GM21529 (cell line): Measurements from ENCODE around the gene CUX1.
A peak's percentile ranks its signal among the peaks of the same experiment; 100 is the strongest.

Experiments
- ATAC-seq: cut with Tn5 transposase; IDR thresholded peaks from one replicate; pipeline ENCODE4 v1.9.1; 2021; ENCODE audit not compliant: unreplicated experiment

The CUX1 gene

GRCh38 chr7:101934618-101935017 is 117.2 kb downstream of the CUX1 start:
- ATAC-seq: no peak

DNA sequence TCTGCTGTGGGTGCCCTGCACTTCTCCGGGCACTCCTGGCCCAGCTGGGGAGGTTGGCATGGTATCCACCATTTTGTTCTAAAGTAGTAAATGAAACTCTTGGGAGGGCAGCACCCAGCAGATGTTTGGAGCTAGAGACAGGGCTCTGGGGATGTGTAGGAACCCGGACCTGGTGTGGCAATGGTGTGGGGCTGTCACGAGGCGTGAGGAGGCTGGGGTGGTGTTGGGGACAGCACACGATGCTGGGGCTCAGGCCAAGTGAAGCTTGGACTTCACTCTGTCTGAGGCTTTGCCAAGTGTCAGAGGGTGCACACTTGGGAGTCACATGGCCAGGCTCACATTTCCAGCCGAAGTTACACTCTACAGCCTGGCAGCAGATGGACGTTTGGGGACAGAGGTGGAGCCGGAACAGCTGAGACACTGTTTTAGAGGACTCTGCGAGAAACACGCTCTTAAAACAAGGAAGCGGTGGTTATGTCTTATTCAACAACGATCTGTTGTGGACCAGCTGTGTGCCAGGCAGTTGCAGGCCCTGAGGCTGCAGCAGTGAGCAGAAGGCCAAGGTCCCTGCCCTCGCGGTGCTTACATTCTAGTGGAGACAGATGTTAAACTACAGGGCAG is 118.2 kb downstream of the CUX1 start:
- ATAC-seq: no peak

DNA sequence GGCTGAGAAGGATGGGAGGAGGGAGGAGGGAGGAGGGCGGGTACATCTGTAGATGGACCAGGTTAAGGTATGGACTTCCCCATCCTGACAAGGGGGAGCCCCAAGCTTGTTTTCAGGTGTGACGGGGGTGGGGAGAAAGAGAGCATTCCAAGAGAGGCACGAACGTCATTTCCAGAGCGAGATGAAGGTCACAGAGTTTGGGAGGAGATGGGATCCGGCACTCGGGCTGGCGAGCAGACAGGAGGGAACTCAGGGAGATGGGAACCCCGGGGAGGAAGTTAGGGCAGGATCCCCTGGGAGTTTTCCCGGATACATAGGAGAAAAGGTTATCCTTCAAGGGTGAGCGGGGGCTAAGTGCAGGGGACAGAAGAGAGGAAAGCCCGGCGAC is 118.8 kb downstream of the CUX1 start:
- ATAC-seq: no peak

- ATAC-seq: no peak
Measured at GRCh38 chr7:101936611-101937231, 119.3 kb downstream of the CUX1 start.

GRCh38 chr7:101937717-101938514 is 120.5 kb downstream of the CUX1 start:
- no peak for ATAC-seq

GRCh38 chr7:101939136-101939695 is 121.8 kb downstream of the CUX1 start:
- peak; percentile 66 for ATAC-seq

GRCh38 chr7:101940151-101940550 is 122.7 kb downstream of the CUX1 start:
- ATAC-seq: no peak

DNA sequence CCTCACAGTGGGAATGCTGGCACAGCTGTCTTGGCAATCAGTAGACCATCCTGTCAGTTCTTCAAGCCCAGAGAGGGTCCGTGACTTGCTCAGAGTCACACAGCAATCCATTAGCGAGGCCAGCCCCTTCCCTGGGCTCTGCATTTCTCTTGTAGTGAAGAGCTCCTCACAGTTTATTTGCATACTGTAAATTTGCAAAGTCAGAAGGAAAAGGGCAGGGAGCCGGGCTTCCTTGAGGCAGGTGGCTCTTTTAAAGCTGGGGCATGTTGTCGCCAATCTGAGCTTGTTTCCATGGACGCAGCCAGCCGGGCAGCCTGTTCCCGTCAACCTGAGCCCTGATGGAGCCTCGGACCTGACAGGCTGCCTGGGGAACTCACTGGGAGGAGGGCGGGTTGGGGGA is 123.4 kb downstream of the CUX1 start:
- ATAC-seq: no peak

GRCh38 chr7:101941481-101942383 is 124.3 kb downstream of the CUX1 start:
- ATAC-seq: no peak

DNA sequence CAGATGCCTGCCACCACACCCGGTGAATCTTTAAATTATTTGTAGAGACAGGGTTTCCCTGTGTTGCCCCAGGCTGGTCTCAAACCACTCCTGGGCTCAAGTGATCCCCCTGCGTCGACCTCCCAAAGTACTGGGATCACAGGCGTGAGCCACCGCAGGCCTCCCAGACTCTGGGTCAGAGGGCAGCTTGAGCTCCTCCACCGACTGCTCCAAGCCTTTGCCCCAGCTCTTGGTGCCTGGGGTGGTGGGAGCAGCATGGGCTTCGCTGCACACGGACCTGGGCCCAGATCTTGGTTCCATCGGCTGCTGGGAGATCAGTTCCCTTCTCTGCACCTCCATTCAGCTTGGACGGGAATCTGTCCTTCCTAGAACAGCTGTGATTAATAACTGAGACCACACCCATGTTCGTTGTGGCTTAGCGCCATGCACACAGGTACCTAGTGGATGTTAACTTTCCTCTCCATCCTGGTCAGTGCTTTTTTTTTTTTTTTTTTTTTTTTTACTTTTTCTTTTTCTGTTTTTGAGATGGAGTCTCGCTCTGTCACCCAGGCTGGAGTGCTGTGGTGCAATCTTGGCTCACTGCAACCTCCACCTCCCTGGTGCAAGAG is 125.3 kb downstream of the CUX1 start:
- no peak for ATAC-seq

- ATAC-seq: no peak
Measured at GRCh38 chr7:101943306-101943705, 125.9 kb downstream of the CUX1 start.

DNA sequence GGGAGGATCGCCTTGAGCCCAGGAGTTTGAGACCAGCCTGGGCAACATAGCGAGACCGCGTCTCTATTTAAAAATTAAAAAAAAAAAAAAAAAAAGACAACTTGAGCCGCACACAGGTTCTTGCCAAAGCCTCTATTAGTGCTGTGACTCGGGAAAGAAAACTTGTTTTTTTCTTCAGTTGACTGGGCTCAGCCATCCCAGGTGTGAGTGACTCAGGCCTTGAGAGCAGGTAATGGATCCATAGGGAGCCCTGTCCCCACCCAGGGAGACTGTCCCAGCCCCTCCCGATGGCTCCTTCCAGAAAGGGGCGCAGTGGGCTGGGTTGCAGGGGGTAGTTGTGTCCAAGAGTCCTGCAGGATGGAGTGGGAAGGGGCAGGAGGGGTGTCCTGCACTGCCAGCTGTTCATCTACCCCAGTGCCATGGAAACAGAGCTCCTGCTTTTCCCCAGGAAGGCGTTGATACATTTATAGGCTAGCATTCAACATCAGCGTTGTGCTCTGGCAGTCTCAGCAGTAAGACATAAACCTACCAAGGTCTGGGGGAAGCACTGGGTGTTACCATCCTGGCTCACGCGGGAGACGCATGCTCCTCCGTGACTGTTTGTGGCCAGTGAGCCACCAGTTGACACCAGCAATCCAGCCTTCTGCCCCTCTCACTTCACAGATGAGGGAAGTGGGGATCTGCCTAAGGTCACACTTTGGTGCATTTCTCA is 126.6 kb downstream of the CUX1 start:
- no peak for ATAC-seq

- ATAC-seq: no peak
Measured at GRCh38 chr7:101944611-101945010, 127.2 kb downstream of the CUX1 start.

GRCh38 chr7:101945034-101945758 is 127.8 kb downstream of the CUX1 start:
- ATAC-seq: no peak

GRCh38 chr7:101947899-101948298 is 130.5 kb downstream of the CUX1 start:
- ATAC-seq: no peak

GRCh38 chr7:101948650-101949049 is 131.2 kb downstream of the CUX1 start:
- no peak for ATAC-seq

DNA sequence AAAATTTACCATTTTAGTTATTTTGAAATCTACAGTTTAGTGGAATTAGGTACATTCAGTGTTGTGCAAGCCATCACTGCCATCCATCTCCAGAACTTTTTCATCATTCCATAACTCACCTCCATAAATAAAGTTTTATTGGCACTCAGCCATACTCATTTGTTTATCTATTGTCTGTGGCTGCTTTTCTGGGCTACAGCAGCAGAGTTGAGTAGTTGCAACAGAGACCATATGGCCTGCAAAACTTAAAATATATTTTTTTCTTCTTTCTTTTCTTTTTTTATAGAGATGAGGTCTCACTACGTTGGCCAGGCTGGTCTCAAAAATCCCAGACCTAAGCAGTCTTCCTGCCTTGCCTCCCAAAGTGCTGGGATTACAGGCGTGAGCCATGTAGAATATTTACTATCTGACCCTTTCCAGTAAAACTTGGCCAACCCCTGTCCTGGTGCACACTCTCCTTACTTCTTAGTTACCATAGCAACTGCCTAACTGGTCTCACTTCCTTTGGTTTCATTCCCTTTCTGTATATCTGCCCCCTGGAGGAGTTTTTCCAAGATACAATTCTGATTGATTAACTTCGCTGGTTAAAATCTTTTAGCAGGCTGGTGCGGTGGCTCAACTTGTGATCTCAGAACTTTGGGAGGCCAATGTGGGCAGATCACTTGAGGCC is 133.2 kb downstream of the CUX1 start:
- ATAC-seq: no peak

DNA sequence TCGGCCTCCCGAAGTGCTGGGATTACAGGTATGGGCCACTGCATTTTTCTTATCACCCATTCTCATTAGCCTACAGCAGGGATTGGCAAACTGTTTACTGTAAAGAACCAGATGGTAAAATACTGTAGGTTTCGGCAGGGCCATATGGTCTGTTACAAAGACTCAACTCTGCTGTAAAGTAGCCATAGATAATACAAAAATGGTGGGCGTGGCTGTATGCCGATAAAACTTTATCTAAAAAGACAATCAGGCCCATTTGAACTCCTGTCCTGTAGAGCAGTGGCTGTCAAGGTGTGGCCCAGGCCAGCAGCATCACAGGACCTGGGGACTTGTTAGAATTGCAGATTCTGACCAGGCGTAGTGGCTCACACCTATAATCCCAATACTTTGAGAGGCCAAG is 134.3 kb downstream of the CUX1 start:
- ATAC-seq: no peak
